WTC11 (cell line): ENCODE data around the gene TAS1R2. TPM values are rescaled to one million over a fixed set of nuclear protein-coding genes. Genes with fewer than 3 reads are reported as not detected.

Experiments
- ATAC-seq: fragments of 200-7000 bp; cut with Tn5 transposase; 2 replicates; pipeline ENCODE4 v1.10.0; 2021; ENCODE audit warnings: mild to moderate bottlenecking, moderate library complexity
- CTCF ChIA-PET: fragments of 300-600 bp; sonication (Branson Sonifier 250); formaldehyde crosslinking; loops from one replicate; lab custom pipeline; 2021; ENCODE audit warnings: antibody characterized with exemption; lab: Charles Lee
- POLR2A ChIA-PET: fragments of 350-600 bp; sonication (Branson Sonifier 250); formaldehyde crosslinking; loops from one replicate; lab custom pipeline; 2021; ENCODE audit warnings: antibody characterized with exemption; lab: Charles Lee
- DNase-seq: peaks from one replicate; pipeline ENCODE4 v3.0.0; 2021; ENCODE audit warnings: low spot score
- H3K27ac Mint-ChIP-seq: 2 replicates; pipeline ENCODE4 v1.8.0; 2021; ENCODE audit warnings: mixed read lengths
- H3K27me3 Mint-ChIP-seq: 2 replicates; pipeline ENCODE4 v1.8.0; 2021; ENCODE audit warnings: low read depth, mild to moderate bottlenecking, moderate library complexity, mixed read lengths
- H3K36me3 Mint-ChIP-seq: 2 replicates; pipeline ENCODE4 v1.8.0; 2021; ENCODE audit warnings: mixed read lengths
- H3K4me1 Mint-ChIP-seq: 2 replicates; pipeline ENCODE4 v1.8.0; 2022; ENCODE audit warnings: mixed read lengths
- H3K4me3 Mint-ChIP-seq: 2 replicates; pipeline ENCODE4 v1.8.0; 2021; ENCODE audit warnings: mild to moderate bottlenecking, moderate library complexity, mixed read lengths
- H3K9me3 Mint-ChIP-seq: 2 replicates; pipeline ENCODE4 v1.8.0; 2021; ENCODE audit warnings: mixed read lengths
- FOXJ3 ChIP-seq: sonication (generic); formaldehyde crosslinking; IDR thresholded peaks from 2 replicates; pipeline ENCODE4 v1.9.0; 2021; ENCODE audit warnings: missing genetic modification reagents, mild to moderate bottlenecking, borderline replicate concordance
- GRHL2 ChIP-seq: fragments of 250-450 bp; sonication (Bioruptor Pico); IDR thresholded peaks from 2 replicates; pipeline ENCODE4 v1.8.0; 2022; ENCODE audit warnings: mild to moderate bottlenecking, moderate library complexity; ENCODE audit not compliant: insufficient replicate concordance, severe bottlenecking
- HMGA2 ChIP-seq: fragments of 250-450 bp; sonication (Bioruptor Pico); IDR thresholded peaks from 2 replicates; pipeline ENCODE4 v1.4.0; 2021; ENCODE audit warnings: mild to moderate bottlenecking, moderate library complexity
- IRF2 ChIP-seq: sonication (generic); formaldehyde crosslinking; IDR thresholded peaks from 2 replicates; pipeline ENCODE4 v1.8.0; 2022; ENCODE audit warnings: low read depth, missing genetic modification reagents, borderline replicate concordance
- MYBL2 ChIP-seq: sonication (generic); formaldehyde crosslinking; IDR thresholded peaks from 2 replicates; pipeline ENCODE4 v1.8.1; 2023; ENCODE audit warnings: mild to moderate bottlenecking, moderate library complexity, missing genetic modification reagents
- NR1H2 ChIP-seq: sonication (generic); formaldehyde crosslinking; IDR thresholded peaks from 2 replicates; pipeline ENCODE4 v1.9.0; 2021; ENCODE audit warnings: mild to moderate bottlenecking, moderate library complexity, missing genetic modification reagents
- PRRX2 ChIP-seq: fragments of 250-450 bp; sonication (Bioruptor Pico); IDR thresholded peaks from 2 replicates; pipeline ENCODE4 v1.8.0; 2021; ENCODE audit warnings: mild to moderate bottlenecking
- RELA ChIP-seq: sonication (generic); formaldehyde crosslinking; IDR thresholded peaks from 2 replicates; pipeline ENCODE4 v1.8.1; 2022; ENCODE audit warnings: missing genetic modification reagents, mild to moderate bottlenecking, borderline replicate concordance
- SMAD4 ChIP-seq: sonication (generic); formaldehyde crosslinking; IDR thresholded peaks from 2 replicates; pipeline ENCODE4 v1.8.0; 2022; ENCODE audit warnings: mild to moderate bottlenecking, missing genetic modification reagents
- SOX15 ChIP-seq: fragments of 250-450 bp; sonication (Bioruptor Pico); IDR thresholded peaks from 2 replicates; pipeline ENCODE4 v1.9.0; 2021; ENCODE audit warnings: mild to moderate bottlenecking
- TEAD1 ChIP-seq: sonication (generic); formaldehyde crosslinking; IDR thresholded peaks from 2 replicates; pipeline ENCODE4 v1.8.0; 2022; ENCODE audit warnings: mild to moderate bottlenecking, missing genetic modification reagents
- ZNF121 ChIP-seq: sonication (generic); formaldehyde crosslinking; IDR thresholded peaks from 2 replicates; pipeline ENCODE4 v1.8.0; 2023; ENCODE audit warnings: missing genetic modification reagents
- ZNF232 ChIP-seq: sonication (generic); formaldehyde crosslinking; IDR thresholded peaks from 2 replicates; pipeline ENCODE4 v1.8.0; 2022; ENCODE audit warnings: mild to moderate bottlenecking, missing genetic modification reagents
- ZNF317 ChIP-seq: sonication (generic); formaldehyde crosslinking; IDR thresholded peaks from 2 replicates; pipeline ENCODE4 v1.8.1; 2023; ENCODE audit warnings: low read depth, mild to moderate bottlenecking, moderate library complexity, missing genetic modification reagents, borderline replicate concordance
- total RNA-seq: library from RNA; stranded (reverse); gene quantifications from 3 replicates; pipeline ENCODE4 v1.2.3, GENCODE V29; 2021
- TF ChIP-seq, protein P1 (sequence below): sonication (generic); formaldehyde crosslinking; IDR thresholded peaks from 2 replicates; pipeline ENCODE4 v1.8.1; 2023; ENCODE audit warnings: mild to moderate bottlenecking, missing genetic modification reagents, borderline replicate concordance
- TF ChIP-seq, protein P2 (sequence below): fragments of 250-450 bp; sonication (Bioruptor Pico); conservative IDR thresholded peaks from 2 replicates; pipeline ENCODE4 v1.9.0; 2021; ENCODE audit warnings: mild to moderate bottlenecking
- TF ChIP-seq, protein P3 (sequence below): sonication (generic); formaldehyde crosslinking; IDR thresholded peaks from 2 replicates; pipeline ENCODE4 v1.8.0; 2022; ENCODE audit warnings: missing genetic modification reagents
- TF ChIP-seq, protein P4 (sequence below): sonication (generic); formaldehyde crosslinking; IDR thresholded peaks from 2 replicates; pipeline ENCODE4 v1.8.0; 2022; ENCODE audit warnings: mild to moderate bottlenecking, missing genetic modification reagents
- TF ChIP-seq, protein P5 (sequence below): sonication (generic); formaldehyde crosslinking; IDR thresholded peaks from 2 replicates; pipeline ENCODE4 v1.8.1; 2023; ENCODE audit warnings: mild to moderate bottlenecking, moderate library complexity, missing genetic modification reagents
- TF ChIP-seq, protein P6 (sequence below): fragments of 250-450 bp; sonication (Bioruptor Pico); IDR thresholded peaks from 2 replicates; pipeline ENCODE4 v1.9.0; 2021; ENCODE audit warnings: mild to moderate bottlenecking

The TAS1R2 gene
- total RNA-seq, 1 experiment from 2014 or later, result not detected

DNA sequence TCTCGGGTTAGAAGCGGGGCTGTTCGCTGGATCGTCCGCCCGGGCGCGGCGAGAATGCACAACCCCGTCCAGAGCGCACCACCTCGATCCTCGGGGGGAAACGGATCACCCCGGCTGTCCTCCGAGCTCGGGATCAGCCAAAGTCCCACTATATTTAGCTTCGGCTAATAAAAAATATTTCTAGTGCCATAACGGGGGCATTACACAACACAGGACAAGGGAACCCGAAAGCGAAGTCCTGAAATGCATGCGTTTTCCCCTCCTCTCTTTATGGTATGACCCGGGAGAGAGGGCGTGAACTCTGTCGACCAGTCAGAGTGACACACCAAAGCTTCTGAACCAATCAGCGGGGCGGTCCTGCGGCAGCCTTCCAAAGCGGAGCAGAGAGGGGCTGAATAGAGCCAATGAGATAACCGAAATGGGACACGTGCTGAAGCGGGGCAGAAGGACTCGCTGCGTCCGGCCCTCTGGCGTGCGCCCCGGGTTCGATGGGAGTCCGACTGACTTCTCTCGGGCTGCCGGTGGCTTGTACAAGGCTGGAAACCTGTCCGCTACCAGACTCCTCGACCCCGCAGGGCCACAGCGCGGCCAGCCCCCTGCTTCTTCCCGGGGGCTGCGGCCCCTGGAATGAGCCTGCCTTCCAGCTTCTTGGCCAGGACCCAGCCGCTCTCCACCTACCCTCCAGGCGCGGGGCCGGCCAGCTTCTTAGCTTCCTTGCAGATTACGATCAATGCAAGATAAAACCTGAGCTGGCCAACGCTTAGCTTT lies 43.2 kb upstream of the TAS1R2 start, which contains the start of gene ALDH4A1:
ALDH4A1 (minus strand) TSS at position 33 of the 768 bp plus-strand sequence; CDS start at position 1, 32 bp downstream.
- Mint-ChIP-seq H3K36me3 (no peaks in the 10 kb centered on the region; the same call in 1 of the 2 replicates), H3K27ac (peak within 1 kb of the TSS; percentile 99), H3K27me3 (no peaks in the 10 kb centered on the region; the same call in none of the 2 replicates), H3K4me1 (peaks cover 17% of the 10 kb centered on the region), H3K4me3 (peak within 1 kb of the TSS; percentile 98), H3K9me3 (no peaks in the 10 kb centered on the region)
- DNase-seq (peak; percentile 96), ATAC-seq (peak; percentile 95)
- ChIA-PET POLR2A (interaction anchor here (0.7 to 1.4 kb wide), 4 partner anchors 18 to 183 kb away, joined by 3 to 9 read pairs (median 6); partner anchors contain the start of gene IFFO2), CTCF (interaction anchor here (0.6 to 4.2 kb wide), 9 partner anchors 11 to 305 kb away, joined by 3 to 70 read pairs (median 3); partner anchors contain the start of gene IFFO2)
- TF ChIP-seq MYBL2 (0 out of 2 replicates have a peak, but pooled peaks have one; percentile 28), HMGA2 (no peak), RELA (CRISPR knock-in tag) (no peak), NR1H2 (CRISPR knock-in tag) (no peak), SMAD4 (CRISPR knock-in tag) (no peak), ZNF232 (0 out of 2 replicates have a peak, but pooled peaks have one; percentile 42), IRF2 (no peak), GRHL2 (CRISPR knock-in tag) (no peak), ZNF317 (no peak), TEAD1 (CRISPR knock-in tag) (peak; percentile 73; the same call in 1 of the 2 replicates), SOX15 (CRISPR knock-in tag) (no peak), FOXJ3 (CRISPR knock-in tag) (no peak), PRRX2 (CRISPR knock-in tag) (no peak), ZNF121 (CRISPR knock-in tag) (no peak)
- TF ChIP-seq, protein P1, sequence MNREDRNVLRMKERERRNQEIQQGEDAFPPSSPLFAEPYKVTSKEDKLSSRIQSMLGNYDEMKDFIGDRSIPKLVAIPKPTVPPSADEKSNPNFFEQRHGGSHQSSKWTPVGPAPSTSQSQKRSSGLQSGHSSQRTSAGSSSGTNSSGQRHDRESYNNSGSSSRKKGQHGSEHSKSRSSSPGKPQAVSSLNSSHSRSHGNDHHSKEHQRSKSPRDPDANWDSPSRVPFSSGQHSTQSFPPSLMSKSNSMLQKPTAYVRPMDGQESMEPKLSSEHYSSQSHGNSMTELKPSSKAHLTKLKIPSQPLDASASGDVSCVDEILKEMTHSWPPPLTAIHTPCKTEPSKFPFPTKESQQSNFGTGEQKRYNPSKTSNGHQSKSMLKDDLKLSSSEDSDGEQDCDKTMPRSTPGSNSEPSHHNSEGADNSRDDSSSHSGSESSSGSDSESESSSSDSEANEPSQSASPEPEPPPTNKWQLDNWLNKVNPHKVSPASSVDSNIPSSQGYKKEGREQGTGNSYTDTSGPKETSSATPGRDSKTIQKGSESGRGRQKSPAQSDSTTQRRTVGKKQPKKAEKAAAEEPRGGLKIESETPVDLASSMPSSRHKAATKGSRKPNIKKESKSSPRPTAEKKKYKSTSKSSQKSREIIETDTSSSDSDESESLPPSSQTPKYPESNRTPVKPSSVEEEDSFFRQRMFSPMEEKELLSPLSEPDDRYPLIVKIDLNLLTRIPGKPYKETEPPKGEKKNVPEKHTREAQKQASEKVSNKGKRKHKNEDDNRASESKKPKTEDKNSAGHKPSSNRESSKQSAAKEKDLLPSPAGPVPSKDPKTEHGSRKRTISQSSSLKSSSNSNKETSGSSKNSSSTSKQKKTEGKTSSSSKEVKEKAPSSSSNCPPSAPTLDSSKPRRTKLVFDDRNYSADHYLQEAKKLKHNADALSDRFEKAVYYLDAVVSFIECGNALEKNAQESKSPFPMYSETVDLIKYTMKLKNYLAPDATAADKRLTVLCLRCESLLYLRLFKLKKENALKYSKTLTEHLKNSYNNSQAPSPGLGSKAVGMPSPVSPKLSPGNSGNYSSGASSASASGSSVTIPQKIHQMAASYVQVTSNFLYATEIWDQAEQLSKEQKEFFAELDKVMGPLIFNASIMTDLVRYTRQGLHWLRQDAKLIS (CRISPR knock-in tag), result no peak
- TF ChIP-seq, protein P2, sequence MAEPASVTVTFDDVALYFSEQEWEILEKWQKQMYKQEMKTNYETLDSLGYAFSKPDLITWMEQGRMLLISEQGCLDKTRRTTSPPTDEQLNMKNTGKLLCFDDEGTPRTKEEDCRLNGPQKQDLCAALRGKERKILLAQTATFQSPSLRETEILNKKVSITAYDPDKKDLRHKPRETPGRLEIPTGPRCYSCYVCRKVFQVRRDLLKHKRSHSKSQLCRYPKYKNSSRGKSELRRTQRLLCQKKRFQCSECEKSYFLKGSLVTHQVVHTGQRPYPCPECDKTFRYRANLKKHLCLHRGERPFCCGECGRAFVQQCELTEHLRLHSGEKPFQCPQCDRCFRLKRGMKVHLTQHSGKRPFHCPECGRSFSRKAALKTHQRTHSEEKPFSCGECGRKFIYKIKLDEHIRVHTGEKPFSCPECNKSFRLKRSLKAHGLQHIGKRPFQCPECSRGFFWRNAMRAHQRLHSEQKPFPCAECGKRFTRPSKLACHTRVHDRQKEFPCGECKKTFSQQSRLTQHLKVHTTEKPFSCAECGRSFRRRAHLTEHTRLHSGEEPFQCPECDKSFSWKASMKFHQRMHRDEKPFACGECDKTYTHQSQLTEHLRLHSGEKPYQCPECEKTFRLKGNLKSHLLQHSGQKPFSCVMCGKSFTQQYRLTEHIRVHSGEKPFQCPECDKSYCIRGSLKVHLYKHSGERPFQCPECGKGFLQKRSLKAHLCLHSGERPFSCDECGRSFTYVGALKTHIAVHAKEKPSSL (CRISPR knock-in tag), result no peak
- TF ChIP-seq, protein P3, sequence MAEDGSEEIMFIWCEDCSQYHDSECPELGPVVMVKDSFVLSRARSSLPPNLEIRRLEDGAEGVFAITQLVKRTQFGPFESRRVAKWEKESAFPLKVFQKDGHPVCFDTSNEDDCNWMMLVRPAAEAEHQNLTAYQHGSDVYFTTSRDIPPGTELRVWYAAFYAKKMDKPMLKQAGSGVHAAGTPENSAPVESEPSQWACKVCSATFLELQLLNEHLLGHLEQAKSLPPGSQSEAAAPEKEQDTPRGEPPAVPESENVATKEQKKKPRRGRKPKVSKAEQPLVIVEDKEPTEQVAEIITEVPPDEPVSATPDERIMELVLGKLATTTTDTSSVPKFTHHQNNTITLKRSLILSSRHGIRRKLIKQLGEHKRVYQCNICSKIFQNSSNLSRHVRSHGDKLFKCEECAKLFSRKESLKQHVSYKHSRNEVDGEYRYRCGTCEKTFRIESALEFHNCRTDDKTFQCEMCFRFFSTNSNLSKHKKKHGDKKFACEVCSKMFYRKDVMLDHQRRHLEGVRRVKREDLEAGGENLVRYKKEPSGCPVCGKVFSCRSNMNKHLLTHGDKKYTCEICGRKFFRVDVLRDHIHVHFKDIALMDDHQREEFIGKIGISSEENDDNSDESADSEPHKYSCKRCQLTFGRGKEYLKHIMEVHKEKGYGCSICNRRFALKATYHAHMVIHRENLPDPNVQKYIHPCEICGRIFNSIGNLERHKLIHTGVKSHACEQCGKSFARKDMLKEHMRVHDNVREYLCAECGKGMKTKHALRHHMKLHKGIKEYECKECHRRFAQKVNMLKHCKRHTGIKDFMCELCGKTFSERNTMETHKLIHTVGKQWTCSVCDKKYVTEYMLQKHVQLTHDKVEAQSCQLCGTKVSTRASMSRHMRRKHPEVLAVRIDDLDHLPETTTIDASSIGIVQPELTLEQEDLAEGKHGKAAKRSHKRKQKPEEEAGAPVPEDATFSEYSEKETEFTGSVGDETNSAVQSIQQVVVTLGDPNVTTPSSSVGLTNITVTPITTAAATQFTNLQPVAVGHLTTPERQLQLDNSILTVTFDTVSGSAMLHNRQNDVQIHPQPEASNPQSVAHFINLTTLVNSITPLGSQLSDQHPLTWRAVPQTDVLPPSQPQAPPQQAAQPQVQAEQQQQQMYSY (CRISPR knock-in tag), result no peak
- TF ChIP-seq, protein P4, sequence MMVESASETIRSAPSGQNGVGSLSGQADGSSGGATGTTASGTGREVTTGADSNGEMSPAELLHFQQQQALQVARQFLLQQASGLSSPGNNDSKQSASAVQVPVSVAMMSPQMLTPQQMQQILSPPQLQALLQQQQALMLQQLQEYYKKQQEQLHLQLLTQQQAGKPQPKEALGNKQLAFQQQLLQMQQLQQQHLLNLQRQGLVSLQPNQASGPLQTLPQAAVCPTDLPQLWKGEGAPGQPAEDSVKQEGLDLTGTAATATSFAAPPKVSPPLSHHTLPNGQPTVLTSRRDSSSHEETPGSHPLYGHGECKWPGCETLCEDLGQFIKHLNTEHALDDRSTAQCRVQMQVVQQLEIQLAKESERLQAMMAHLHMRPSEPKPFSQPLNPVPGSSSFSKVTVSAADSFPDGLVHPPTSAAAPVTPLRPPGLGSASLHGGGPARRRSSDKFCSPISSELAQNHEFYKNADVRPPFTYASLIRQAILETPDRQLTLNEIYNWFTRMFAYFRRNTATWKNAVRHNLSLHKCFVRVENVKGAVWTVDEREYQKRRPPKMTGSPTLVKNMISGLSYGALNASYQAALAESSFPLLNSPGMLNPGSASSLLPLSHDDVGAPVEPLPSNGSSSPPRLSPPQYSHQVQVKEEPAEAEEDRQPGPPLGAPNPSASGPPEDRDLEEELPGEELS (CRISPR knock-in tag), result peak; percentile 46; the same call in 1 of the 2 replicates
- TF ChIP-seq, protein P5, sequence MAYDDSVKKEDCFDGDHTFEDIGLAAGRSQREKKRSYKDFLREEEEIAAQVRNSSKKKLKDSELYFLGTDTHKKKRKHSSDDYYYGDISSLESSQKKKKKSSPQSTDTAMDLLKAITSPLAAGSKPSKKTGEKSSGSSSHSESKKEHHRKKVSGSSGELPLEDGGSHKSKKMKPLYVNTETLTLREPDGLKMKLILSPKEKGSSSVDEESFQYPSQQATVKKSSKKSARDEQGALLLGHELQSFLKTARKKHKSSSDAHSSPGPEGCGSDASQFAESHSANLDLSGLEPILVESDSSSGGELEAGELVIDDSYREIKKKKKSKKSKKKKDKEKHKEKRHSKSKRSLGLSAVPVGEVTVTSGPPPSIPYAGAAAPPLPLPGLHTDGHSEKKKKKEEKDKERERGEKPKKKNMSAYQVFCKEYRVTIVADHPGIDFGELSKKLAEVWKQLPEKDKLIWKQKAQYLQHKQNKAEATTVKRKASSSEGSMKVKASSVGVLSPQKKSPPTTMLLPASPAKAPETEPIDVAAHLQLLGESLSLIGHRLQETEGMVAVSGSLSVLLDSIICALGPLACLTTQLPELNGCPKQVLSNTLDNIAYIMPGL (CRISPR knock-in tag), result no peak
- TF ChIP-seq, protein P6, sequence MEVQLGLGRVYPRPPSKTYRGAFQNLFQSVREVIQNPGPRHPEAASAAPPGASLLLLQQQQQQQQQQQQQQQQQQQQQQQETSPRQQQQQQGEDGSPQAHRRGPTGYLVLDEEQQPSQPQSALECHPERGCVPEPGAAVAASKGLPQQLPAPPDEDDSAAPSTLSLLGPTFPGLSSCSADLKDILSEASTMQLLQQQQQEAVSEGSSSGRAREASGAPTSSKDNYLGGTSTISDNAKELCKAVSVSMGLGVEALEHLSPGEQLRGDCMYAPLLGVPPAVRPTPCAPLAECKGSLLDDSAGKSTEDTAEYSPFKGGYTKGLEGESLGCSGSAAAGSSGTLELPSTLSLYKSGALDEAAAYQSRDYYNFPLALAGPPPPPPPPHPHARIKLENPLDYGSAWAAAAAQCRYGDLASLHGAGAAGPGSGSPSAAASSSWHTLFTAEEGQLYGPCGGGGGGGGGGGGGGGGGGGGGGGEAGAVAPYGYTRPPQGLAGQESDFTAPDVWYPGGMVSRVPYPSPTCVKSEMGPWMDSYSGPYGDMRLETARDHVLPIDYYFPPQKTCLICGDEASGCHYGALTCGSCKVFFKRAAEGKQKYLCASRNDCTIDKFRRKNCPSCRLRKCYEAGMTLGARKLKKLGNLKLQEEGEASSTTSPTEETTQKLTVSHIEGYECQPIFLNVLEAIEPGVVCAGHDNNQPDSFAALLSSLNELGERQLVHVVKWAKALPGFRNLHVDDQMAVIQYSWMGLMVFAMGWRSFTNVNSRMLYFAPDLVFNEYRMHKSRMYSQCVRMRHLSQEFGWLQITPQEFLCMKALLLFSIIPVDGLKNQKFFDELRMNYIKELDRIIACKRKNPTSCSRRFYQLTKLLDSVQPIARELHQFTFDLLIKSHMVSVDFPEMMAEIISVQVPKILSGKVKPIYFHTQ (CRISPR knock-in tag), result no peak
